GM12873 (cell line): ENCODE measurements around the gene PCNX4.

Source experiments
- CTCF ChIP-seq: IDR thresholded peaks from 2 replicates; pipeline ENCODE4 v1.5.1; 2012; ENCODE audit warnings: low read depth, mild to moderate bottlenecking, moderate library complexity, low read length, control low read depth; ENCODE audit not compliant: insufficient read depth; ENCODE audit errors: missing control alignments

PCNX4 gene

GRCh38 chr14:60106339-60106738 is 14.6 kb downstream of the PCNX4 start:
- TF ChIP-seq CTCF, result no peak

- TF ChIP-seq CTCF, result no peak
These were observed 15.8 kb downstream of the PCNX4 start for GRCh38 chr14:60107477-60107876.

- TF ChIP-seq CTCF, result no peak
These were observed 20.0 kb downstream of the PCNX4 start for GRCh38 chr14:60111732-60112131.

- TF ChIP-seq CTCF, result no peak
These were observed 23.2 kb downstream of the PCNX4 start for GRCh38 chr14:60114881-60115280.

GRCh38 chr14:60116181-60116580 is 24.5 kb downstream of the PCNX4 start:
- no peak for TF ChIP-seq CTCF

- TF ChIP-seq CTCF, result no peak
These were observed 34.2 kb downstream of the PCNX4 start for GRCh38 chr14:60125918-60126317.

GRCh38 chr14:60133487-60133886 is 41.8 kb downstream of the PCNX4 start:
- TF ChIP-seq CTCF, result no peak
